ENCODE data around the gene RPL37. TPM values are rescaled to one million over a fixed set of nuclear protein-coding genes. Genes with fewer than 3 reads are reported as not detected.

RPL37 gene
- total and polyA plus RNA-seq, 2 donors from 2014 or later, result 919 to 2,564 TPM

DNA sequence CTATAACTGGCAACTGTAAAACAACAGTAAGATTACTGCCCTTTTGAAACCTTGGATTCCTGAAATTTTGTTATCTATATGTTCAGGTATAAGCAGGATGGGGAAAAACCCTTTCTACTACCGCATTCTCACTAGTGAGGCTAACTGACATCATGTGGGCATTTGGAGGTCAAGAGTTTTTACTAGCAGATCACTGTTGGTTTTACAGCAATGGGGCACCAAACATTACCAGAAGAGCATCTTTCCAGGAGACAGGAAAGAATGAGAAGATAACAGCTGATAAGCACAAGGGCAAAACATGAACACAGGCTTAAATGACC, 58.4 kb downstream of the RPL37 start:
- Histone ChIP-seq H3K4me1 (ENCODE audit: control insufficient read depth in 2 of 3, insufficient read depth in 2 of 3, low read depth in 1 of 3, low read length in 3 of 3) (peaks cover 0 to 7% (median under 1%) of the 10 kb centered on the region in 3 donors), H3K9ac (ENCODE audit: low read length in 3 of 3) (no peak overlapping the region), H3K9me3 (ENCODE audit: control insufficient read depth in 2 of 3, insufficient read depth in 1 of 3, low read length in 3 of 3) (no peaks in the 10 kb centered on the region), H3K27me3 (ENCODE audit: control insufficient read depth, insufficient read depth, low read length) (no peaks in the 10 kb centered on the region), H3K27ac (ENCODE audit: low read depth in 2 of 2, low read length in 2 of 2) (no peak overlapping the region), H3K4me3 (ENCODE audit: low read length in 3 of 3) (no peak overlapping the region), H3K36me3 (ENCODE audit: control insufficient read depth in 2 of 3, insufficient read depth in 3 of 3, low read length in 3 of 3) (peaks cover 2 to 13% (median 2%) of the 10 kb centered on the region in 3 donors)
- DNase-seq (no peak), FAIRE-seq (no peak)
- no peak for TF ChIP-seq CTCF (IDR thresholded peaks at IDR 0.05; ENCODE audit: borderline replicate concordance, extremely low read depth, insufficient read depth)
- intact Hi-C loops (cut with DNase I), result no loop called here

DNA sequence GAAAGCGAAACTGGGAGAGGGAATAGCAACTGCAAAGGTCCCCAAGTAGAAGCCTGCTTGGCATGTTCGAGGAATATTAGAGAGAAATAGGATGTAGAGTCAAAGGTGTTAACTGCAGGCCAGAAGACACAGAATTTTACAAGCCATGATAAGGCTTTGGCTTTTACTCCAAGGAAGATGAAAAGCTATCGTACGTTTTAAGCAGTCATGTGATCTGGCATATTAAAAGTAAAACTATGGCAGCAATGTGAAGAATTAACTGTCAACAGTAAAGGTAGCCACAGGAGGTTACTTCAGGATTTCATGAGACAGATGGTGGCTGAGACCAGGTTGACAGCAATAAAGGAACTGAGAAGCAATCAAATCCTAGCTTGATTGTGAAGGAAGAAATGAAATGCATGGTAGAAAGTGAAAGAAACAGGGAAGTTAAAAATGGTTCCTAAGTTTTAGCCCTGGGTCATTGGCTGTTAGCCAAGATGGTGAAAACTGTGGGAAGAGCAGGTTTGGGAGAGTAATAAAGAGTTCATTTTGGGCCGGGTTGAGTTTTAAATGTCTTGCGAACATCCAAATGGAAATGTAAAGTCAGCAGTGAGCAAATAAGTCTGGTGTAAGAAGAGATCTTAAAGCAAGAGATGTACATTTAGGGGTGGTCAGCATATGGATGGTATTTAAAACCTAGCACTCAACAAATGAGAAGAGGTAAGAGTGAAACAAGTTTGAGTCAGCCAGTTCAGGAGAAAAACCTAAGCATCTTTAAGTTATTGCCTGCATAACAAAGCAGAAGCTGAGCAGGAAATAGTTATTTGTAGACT, 59.0 kb downstream of the RPL37 start:
- Histone ChIP-seq H3K9me3 (ENCODE audit: control insufficient read depth in 2 of 3, insufficient read depth in 1 of 3, low read length in 3 of 3) (no peaks in the 10 kb centered on the region), H3K27me3 (ENCODE audit: control insufficient read depth, insufficient read depth, low read length) (no peaks in the 10 kb centered on the region), H3K4me1 (ENCODE audit: control insufficient read depth in 2 of 3, insufficient read depth in 2 of 3, low read depth in 1 of 3, low read length in 3 of 3) (peaks cover 0 to 7% (median 0%) of the 10 kb centered on the region in 3 donors), H3K4me3 (ENCODE audit: low read length in 3 of 3) (no peak overlapping the region), H3K27ac (ENCODE audit: low read depth in 2 of 2, low read length in 2 of 2) (no peak overlapping the region), H3K36me3 (ENCODE audit: control insufficient read depth in 2 of 3, insufficient read depth in 3 of 3, low read length in 3 of 3) (peaks cover 2 to 18% (median 2%) of the 10 kb centered on the region in 3 donors), H3K9ac (ENCODE audit: low read length in 3 of 3) (no peak overlapping the region)
- intact Hi-C loops (cut with DNase I), result no loop called here
- no peak for TF ChIP-seq CTCF (IDR thresholded peaks at IDR 0.05; ENCODE audit: borderline replicate concordance, extremely low read depth, insufficient read depth)
- no peak for FAIRE-seq
- no peak for DNase-seq

Other genes starting within 250 kb of the RPL37 start
- gene PTGER4, start 155.3 kb downstream of the RPL37 start, total RNA-seq, result 17.2 TPM
- gene PTGER4, start 155.3 kb downstream of the RPL37 start, polyA plus RNA-seq (ENCODE audit: insufficient read depth, low read depth, low replicate concordance), result 8.5 TPM
- 20.1 TPM for gene TTC33, start 79.3 kb downstream of the RPL37 start, total RNA-seq
- 7.1 TPM for gene TTC33, start 79.3 kb downstream of the RPL37 start, polyA plus RNA-seq (ENCODE audit: insufficient read depth, low read depth, low replicate concordance)
- 104 TPM for gene PRKAA1, start 36.8 kb downstream of the RPL37 start, total RNA-seq
- 17.4 TPM for gene PRKAA1, start 36.8 kb downstream of the RPL37 start, polyA plus RNA-seq (ENCODE audit: insufficient read depth, low read depth, low replicate concordance)
- 17.9 TPM for gene CARD6, start 6.1 kb upstream of the RPL37 start, total RNA-seq
- 3.0 TPM for gene CARD6, start 6.1 kb upstream of the RPL37 start, polyA plus RNA-seq (ENCODE audit: insufficient read depth, low read depth, low replicate concordance)
- 849 TPM for gene C7, start 74.3 kb upstream of the RPL37 start, total RNA-seq
- gene C7, start 74.3 kb upstream of the RPL37 start, polyA plus RNA-seq (ENCODE audit: insufficient read depth, low read depth, low replicate concordance), result 158 TPM
- gene MROH2B, start 236.1 kb upstream of the RPL37 start, total RNA-seq, result not detected
- not detected for gene MROH2B, start 236.1 kb upstream of the RPL37 start, polyA plus RNA-seq (ENCODE audit: insufficient read depth, low read depth, low replicate concordance)

All from kidney (tissue), 14 donors.